HCT116 (cell line): ENCODE results near the gene IL25. TPM values are rescaled to one million over a fixed set of nuclear protein-coding genes. Genes with fewer than 3 reads are reported as not detected.
"Not testable (repeated sequence)": the region's sequence is repeated elsewhere in the genome, so short reads cannot be mapped to it uniquely, and the experiment has no call there.

ENCODE experiments used
- ATAC-seq: fragments of 200-7000 bp; cut with Tn5 transposase; 2 replicates; pipeline ENCODE4 v1.9.1; 2020; ENCODE audit warnings: mild to moderate bottlenecking, moderate library complexity
- BruUV-seq: library from RNA; stranded (reverse); fragments of 400-500 nt; replicated peaks from 2 replicates; lab custom pipeline; 2021; lab: Mats Ljungman, UMichigan
- CTCF ChIA-PET: fragments of 300-600 bp; sonication (Branson Sonifier 250); formaldehyde crosslinking; loops from one replicate; lab custom pipeline; 2021; ENCODE audit warnings: antibody characterized with exemption; lab: Charles Lee
- POLR2A ChIA-PET: fragments of 300-600, 350-600 bp; sonication (Branson Sonifier 250); formaldehyde crosslinking; loops from one replicate; lab custom pipeline; 2021; ENCODE audit warnings: antibody characterized with exemption; lab: Charles Lee
- RAD21 ChIA-PET, 2 experiments: fragments of 300-600 bp; sonication (Branson Sonifier 250); formaldehyde crosslinking; loops; one replicate each; lab custom pipeline; 2023; ENCODE audit warnings: low total read pairs in 2 of 2; ENCODE audit not compliant: uncharacterized antibody in 2 of 2, unreplicated experiment in 2 of 2, low non-redundant PET in 1 of 2; lab: Charles Lee
- DNase-seq: peaks from one replicate; pipeline ENCODE4 v3.0.0-alpha.2; 2010; ENCODE audit warnings: low read depth, low spot score
- H2AFZ ChIP-seq: fragments of 200-600 bp; shearing (Covaris generic), sonication (generic); 2 replicates; pipeline ENCODE4 v1.6.1; 2017; ENCODE audit warnings: low read depth, mixed run types, mixed read lengths, antibody characterized with exemption, low read length; ENCODE audit not compliant: poor library complexity, severe bottlenecking
- H3K27ac ChIP-seq: 2 replicates; pipeline ENCODE4 v1.5.1; 2012; ENCODE audit warnings: low read depth, low read length
- H3K27me3 ChIP-seq: fragments of 200-600 bp; sonication (generic); 2 replicates; pipeline ENCODE4 v1.6.1; 2016; ENCODE audit warnings: mixed run types, low read length, mixed read lengths; ENCODE audit not compliant: insufficient read depth
- H3K36me3 ChIP-seq, 2 experiments: fragments of 200-500 bp in 1 of 2; fragments of 200-600 bp in 1 of 2; sonication (Bioruptor generic) in 1 of 2; sonication (generic) in 1 of 2; 2 replicates each; pipeline versions ENCODE4 v1.5.1 to v1.6.1; 2014 to 2016; ENCODE audit warnings: low read length in 2 of 2, inconsistent platforms in 1 of 2, mixed read lengths in 1 of 2, mixed run types in 1 of 2; ENCODE audit not compliant: insufficient read depth in 2 of 2, control insufficient read depth in 1 of 2
- H3K4me1 ChIP-seq, 2 experiments: fragments of 200-600 bp in 1 of 2; sonication (generic) in 1 of 2; 2 replicates each; pipeline versions ENCODE4 v1.5.1 to v1.6.1; 2012 to 2017; ENCODE audit warnings: low read length in 2 of 2, inconsistent platforms in 1 of 2, mild to moderate bottlenecking in 1 of 2, mixed read lengths in 1 of 2, mixed run types in 1 of 2, moderate library complexity in 1 of 2; ENCODE audit not compliant: insufficient read depth in 2 of 2, control insufficient read depth in 1 of 2
- H3K4me2 ChIP-seq: fragments of 200-600 bp; sonication (generic); 2 replicates; pipeline ENCODE4 v1.6.1; 2017; ENCODE audit warnings: mixed run types, low read length, mixed read lengths
- H3K4me3 ChIP-seq, 2 experiments: fragments of 200-600 bp in 1 of 2; sonication (generic) in 1 of 2; replicated peaks in 1 of 2; 2 replicates each; pipeline ENCODE4 v1.5.1; 2011 to 2016; ENCODE audit warnings: low read length in 2 of 2, control low read depth in 1 of 2, low read depth in 1 of 2, mild to moderate bottlenecking in 1 of 2, mixed read lengths in 1 of 2, mixed run types in 1 of 2
- H3K79me2 ChIP-seq: fragments of 200-600 bp; sonication (generic); 2 replicates; pipeline ENCODE4 v1.6.1; 2017; ENCODE audit warnings: mild to moderate bottlenecking, mixed run types, low read length, moderate library complexity, mixed read lengths; ENCODE audit not compliant: insufficient read depth
- H3K9ac ChIP-seq: fragments of 200-600 bp; sonication (generic); 2 replicates; pipeline ENCODE4 v1.6.1; 2016; ENCODE audit warnings: low read length, mixed read lengths
- H3K9me2 ChIP-seq: fragments of 200-600 bp; sonication (generic), shearing (Covaris generic); 2 replicates; pipeline ENCODE4 v1.6.1; 2017; ENCODE audit warnings: mixed run types, mild to moderate bottlenecking, moderate library complexity; ENCODE audit not compliant: insufficient read depth
- H3K9me3 ChIP-seq, 2 experiments: fragments of 200-500 bp in 1 of 2; fragments of 200-600 bp in 1 of 2; sonication (Bioruptor generic) in 1 of 2; sonication (generic) in 1 of 2; 2 replicates each; pipeline ENCODE4 v1.6.1; 2014 to 2017; ENCODE audit warnings: low read length in 2 of 2, mixed read lengths in 2 of 2, inconsistent platforms in 1 of 2, low read depth in 1 of 2, mild to moderate bottlenecking in 1 of 2, mixed run types in 1 of 2, moderate library complexity in 1 of 2; ENCODE audit not compliant: control insufficient read depth in 1 of 2, insufficient read depth in 1 of 2
- H4K20me1 ChIP-seq: fragments of 200-600 bp; sonication (generic), shearing (Covaris generic); 2 replicates; pipeline ENCODE4 v1.6.1; 2017; ENCODE audit warnings: mixed run types, mild to moderate bottlenecking, moderate library complexity; ENCODE audit not compliant: insufficient read depth
- CBX3 ChIP-seq: IDR thresholded peaks from 2 replicates; pipeline ENCODE4 v1.6.1; 2012; ENCODE audit warnings: low read depth
- CEBPB ChIP-seq: IDR thresholded peaks from 2 replicates; pipeline ENCODE4 v1.6.1; 2012; ENCODE audit warnings: low read depth
- ELF1 ChIP-seq: IDR thresholded peaks from 2 replicates; pipeline ENCODE4 v1.6.1; 2012; ENCODE audit warnings: low read depth, borderline replicate concordance
- EZH2 ChIP-seq: fragments of 200-600 bp; sonication (generic); IDR thresholded peaks from 2 replicates; pipeline ENCODE4 v1.6.1; 2017; ENCODE audit warnings: antibody characterized with exemption, mixed run types
- EZH2phosphoT487 ChIP-seq: fragments of 200-600 bp; IDR thresholded peaks from 2 replicates; pipeline ENCODE4 v1.6.1; 2018; ENCODE audit warnings: antibody characterized with exemption, borderline replicate concordance
- POLR2A ChIP-seq: IDR thresholded peaks from 2 replicates; pipeline ENCODE4 v1.7.0; 2011; ENCODE audit warnings: borderline replicate concordance; ENCODE audit not compliant: insufficient read depth, insufficient read length; ENCODE audit errors: extremely low read depth
- POLR2AphosphoS5 ChIP-seq: IDR thresholded peaks from 2 replicates; pipeline ENCODE4 v1.6.1; 2011; ENCODE audit warnings: mild to moderate bottlenecking, low read depth, low read length, moderate library complexity
- SP1 ChIP-seq: IDR thresholded peaks from 2 replicates; pipeline ENCODE4 v1.6.1; 2012; ENCODE audit warnings: low read depth
- intact Hi-C: fragments of 100-400 bp; cut with micrococcal nuclease; formaldehyde crosslinking; loops from 2 replicates; pipeline ENCODE4 v1.10.0; 2022
- total RNA-seq: library from RNA; stranded (reverse); gene quantifications from one replicate; pipeline ENCODE4 v1.2.1, GENCODE V29; 2021; ENCODE audit not compliant: unreplicated experiment
- TF ChIP-seq, protein P1 (sequence below): IDR thresholded peaks from 2 replicates; pipeline ENCODE4 v1.6.1; 2012; ENCODE audit warnings: low read depth
- TF ChIP-seq, protein P2 (sequence below): IDR thresholded peaks from 2 replicates; pipeline ENCODE4 v1.6.1; 2012

IL25 gene
- total RNA-seq, 1 experiment from 2014 or later = not detected

DNA sequence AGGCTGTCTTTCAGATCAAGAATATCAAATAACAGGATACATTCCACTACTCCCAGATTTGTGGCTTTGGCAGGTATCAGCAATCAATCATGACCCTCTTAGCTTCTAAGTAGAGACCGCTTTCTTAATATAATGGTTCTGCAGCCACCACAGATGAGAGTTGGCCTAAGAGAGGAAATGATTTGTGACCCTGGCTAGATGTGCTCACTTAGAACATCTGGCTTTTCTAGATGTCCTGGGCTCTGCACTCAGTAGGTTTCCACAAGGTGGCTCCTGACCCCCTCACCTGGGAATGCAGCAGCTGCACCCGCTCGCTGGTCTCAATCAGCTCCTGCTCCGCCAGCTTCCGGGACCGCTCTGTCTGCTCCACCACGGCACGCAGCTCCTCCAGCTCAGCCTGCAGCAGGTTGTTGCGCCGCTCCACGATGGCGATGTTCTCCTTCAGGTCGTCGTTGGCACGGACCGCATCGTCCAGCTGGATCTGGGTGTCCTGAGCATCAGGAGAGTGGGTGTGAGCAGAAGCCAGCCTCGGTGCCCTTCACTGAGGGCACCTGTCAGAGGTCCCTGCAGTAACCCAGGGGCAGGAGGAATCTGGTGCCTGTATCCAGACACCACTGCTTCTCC, 13.1 kb downstream of the IL25 start:
- no peaks in the 10 kb centered on the region for H3K36me3 ChIP-seq
- DNase-seq (no peak), ATAC-seq (no peak)
- H4K20me1 ChIP-seq = no peaks in the 10 kb centered on the region
- CTCF ChIA-PET = interaction anchor here (1.1 kb wide), 1 partner anchor 59 kb away, joined by 3 read pairs; no protein-coding TSS in a partner anchor
- no TSS peak for BruUV-seq
- POLR2A ChIA-PET = no interaction called here
- no peaks in the 10 kb centered on the region for H3K4me1 ChIP-seq
- H3K4me3 ChIP-seq = no peak overlapping the region
- no peak overlapping the region for H3K27ac ChIP-seq
- RAD21 ChIA-PET = no interaction called here
- H3K27me3 ChIP-seq = no peaks in the 10 kb centered on the region
- no peaks in the 10 kb centered on the region for H3K9me3 ChIP-seq
- no peak overlapping the region for H3K9ac ChIP-seq
- TF ChIP-seq EZH2phosphoT487 (no peak), POLR2A (no peak), SP1 (no peak), EZH2 (no peak), ELF1 (no peak), CBX3 (no peak), POLR2AphosphoS5 (no peak), CEBPB (no peak)
- TF ChIP-seq, protein P1, sequence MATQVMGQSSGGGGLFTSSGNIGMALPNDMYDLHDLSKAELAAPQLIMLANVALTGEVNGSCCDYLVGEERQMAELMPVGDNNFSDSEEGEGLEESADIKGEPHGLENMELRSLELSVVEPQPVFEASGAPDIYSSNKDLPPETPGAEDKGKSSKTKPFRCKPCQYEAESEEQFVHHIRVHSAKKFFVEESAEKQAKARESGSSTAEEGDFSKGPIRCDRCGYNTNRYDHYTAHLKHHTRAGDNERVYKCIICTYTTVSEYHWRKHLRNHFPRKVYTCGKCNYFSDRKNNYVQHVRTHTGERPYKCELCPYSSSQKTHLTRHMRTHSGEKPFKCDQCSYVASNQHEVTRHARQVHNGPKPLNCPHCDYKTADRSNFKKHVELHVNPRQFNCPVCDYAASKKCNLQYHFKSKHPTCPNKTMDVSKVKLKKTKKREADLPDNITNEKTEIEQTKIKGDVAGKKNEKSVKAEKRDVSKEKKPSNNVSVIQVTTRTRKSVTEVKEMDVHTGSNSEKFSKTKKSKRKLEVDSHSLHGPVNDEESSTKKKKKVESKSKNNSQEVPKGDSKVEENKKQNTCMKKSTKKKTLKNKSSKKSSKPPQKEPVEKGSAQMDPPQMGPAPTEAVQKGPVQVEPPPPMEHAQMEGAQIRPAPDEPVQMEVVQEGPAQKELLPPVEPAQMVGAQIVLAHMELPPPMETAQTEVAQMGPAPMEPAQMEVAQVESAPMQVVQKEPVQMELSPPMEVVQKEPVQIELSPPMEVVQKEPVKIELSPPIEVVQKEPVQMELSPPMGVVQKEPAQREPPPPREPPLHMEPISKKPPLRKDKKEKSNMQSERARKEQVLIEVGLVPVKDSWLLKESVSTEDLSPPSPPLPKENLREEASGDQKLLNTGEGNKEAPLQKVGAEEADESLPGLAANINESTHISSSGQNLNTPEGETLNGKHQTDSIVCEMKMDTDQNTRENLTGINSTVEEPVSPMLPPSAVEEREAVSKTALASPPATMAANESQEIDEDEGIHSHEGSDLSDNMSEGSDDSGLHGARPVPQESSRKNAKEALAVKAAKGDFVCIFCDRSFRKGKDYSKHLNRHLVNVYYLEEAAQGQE = no peak
- TF ChIP-seq, protein P2, sequence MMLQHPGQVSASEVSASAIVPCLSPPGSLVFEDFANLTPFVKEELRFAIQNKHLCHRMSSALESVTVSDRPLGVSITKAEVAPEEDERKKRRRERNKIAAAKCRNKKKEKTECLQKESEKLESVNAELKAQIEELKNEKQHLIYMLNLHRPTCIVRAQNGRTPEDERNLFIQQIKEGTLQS = no peak
- no peak overlapping the region for H3K4me2 ChIP-seq
- H2AFZ ChIP-seq = no peak overlapping the region
- H3K79me2 ChIP-seq = no peaks in the 10 kb centered on the region
- no peaks in the 10 kb centered on the region for H3K9me2 ChIP-seq
- intact Hi-C loops = no loop called here

DNA sequence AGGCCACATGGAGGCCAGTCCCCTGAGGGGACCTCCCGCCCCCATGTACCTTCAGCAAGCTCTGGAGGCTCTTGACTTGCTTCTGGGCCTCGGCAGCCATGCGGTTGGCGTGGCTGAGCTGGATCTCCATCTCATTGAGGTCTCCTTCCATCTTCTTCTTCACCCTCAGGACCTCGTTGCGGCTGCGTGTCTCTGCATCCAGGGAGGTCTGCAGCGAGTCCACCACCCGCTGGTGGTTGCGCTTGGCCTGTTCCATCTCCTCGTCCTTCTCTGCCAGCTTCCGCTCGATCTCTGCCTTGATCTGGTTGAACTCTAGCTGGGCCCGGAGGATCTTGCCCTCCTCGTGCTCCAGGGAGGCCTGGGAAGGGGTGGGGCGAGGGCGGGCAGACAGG, 13.7 kb downstream of the IL25 start:
- RAD21 ChIA-PET = not testable (repeated sequence)

More for the DNA sequence above, 13.7 kb downstream of the IL25 start:
- H3K4me2 ChIP-seq, intact Hi-C loops, H3K9me2 ChIP-seq, H3K9ac ChIP-seq, H3K79me2 ChIP-seq, H3K27ac ChIP-seq, POLR2A ChIA-PET, H3K9me3 ChIP-seq, DNase-seq, ATAC-seq, H3K4me3 ChIP-seq, H4K20me1 ChIP-seq, CTCF ChIA-PET, H2AFZ ChIP-seq, BruUV-seq, H3K36me3 ChIP-seq, H3K27me3 ChIP-seq, H3K4me1 ChIP-seq: not testable (repeated sequence)
